Muscle layer of colon (tissue), 2 donors: ENCODE measurements around the gene CROCC2.

Source experiments
- H3K27ac ChIP-seq: one replicate; pipeline ENCODE4 v1.7.0; 2013; ENCODE audit warnings: low read depth, mild to moderate bottlenecking, low read length, moderate library complexity
- H3K27me3 ChIP-seq, 2 donors: one replicate each; pipeline ENCODE4 v1.7.0; 2013; ENCODE audit warnings: low read length in 2 of 2, mild to moderate bottlenecking in 2 of 2; ENCODE audit not compliant: insufficient read depth in 2 of 2, control insufficient read depth in 1 of 2
- H3K36me3 ChIP-seq: one replicate; pipeline ENCODE4 v1.7.0; 2013; ENCODE audit warnings: mild to moderate bottlenecking, low read length; ENCODE audit not compliant: insufficient read depth
- H3K4me1 ChIP-seq: one replicate; pipeline ENCODE4 v1.7.0; 2013; ENCODE audit warnings: mild to moderate bottlenecking, low read length; ENCODE audit not compliant: insufficient read depth
- H3K4me3 ChIP-seq, 2 donors: one replicate each; pipeline ENCODE4 v1.7.0; 2013; ENCODE audit warnings: low read length in 2 of 2, low read depth in 1 of 2, mild to moderate bottlenecking in 1 of 2, moderate library complexity in 1 of 2
- H3K9ac ChIP-seq: one replicate; pipeline ENCODE4 v1.7.0; 2013; ENCODE audit warnings: low read length
- H3K9me3 ChIP-seq: one replicate; pipeline ENCODE4 v1.7.0; 2013; ENCODE audit warnings: mild to moderate bottlenecking, low read length
- donor health status: abdominal sarcoma.
- donor health status: Adenocarcinoma of cecum.

CROCC2 gene

DNA sequence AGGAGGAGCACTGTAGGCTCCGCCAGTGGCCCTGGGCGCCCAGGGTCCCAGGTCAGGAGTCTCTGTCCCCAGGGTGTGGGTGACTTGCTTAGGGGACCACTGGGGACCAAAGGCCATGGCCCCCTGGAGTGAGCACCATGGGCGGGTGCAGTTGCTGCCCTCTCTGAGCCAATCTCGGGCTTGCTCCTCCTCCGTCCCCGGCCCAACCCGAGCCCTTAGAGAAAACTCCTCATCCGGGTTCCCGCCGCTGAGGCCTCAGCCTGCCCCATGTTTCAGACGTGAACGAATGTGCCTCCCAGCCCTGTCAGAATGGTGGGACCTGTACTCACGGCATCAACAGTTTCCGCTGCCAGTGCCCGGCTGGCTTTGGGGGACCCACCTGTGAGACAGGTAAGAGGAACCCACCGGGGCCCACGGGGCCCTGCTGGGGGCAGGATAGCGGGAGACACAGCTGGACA lies 130.9 kb downstream of the CROCC2 start:
- Histone ChIP-seq H3K4me3 (no peak overlapping the region), H3K9ac (no peak overlapping the region), H3K4me1 (no peaks in the 10 kb centered on the region), H3K27me3 (peaks cover 0 to 22% of the 10 kb centered on the region in 2 donors), H3K27ac (no peak overlapping the region), H3K36me3 (no peaks in the 10 kb centered on the region), H3K9me3 (no peaks in the 10 kb centered on the region)

DNA sequence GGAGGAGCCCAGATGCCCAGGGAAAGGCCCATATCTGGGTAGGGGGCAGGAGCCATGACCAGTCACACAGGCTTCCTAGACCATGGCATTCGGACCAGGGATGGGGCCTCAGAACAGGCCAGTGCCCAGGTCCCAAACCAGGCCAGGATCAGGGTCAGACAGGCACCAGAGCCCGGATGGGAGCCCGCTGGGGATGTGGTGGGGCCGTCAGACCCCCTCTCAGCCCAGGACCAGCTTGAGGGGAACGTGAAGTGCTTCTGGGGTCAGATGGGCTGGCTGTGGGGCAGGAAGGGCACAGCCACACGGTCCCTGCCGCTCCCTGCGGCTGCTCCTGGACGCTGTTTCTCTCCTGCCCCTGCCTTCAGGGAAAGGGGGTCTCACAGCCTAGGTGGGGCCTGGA lies 131.4 kb downstream of the CROCC2 start:
- Histone ChIP-seq H3K4me3 (no peak overlapping the region), H3K27ac (no peak overlapping the region), H3K36me3 (no peaks in the 10 kb centered on the region), H3K9ac (no peak overlapping the region), H3K9me3 (no peaks in the 10 kb centered on the region), H3K4me1 (no peaks in the 10 kb centered on the region), H3K27me3 (peaks cover 0 to 22% of the 10 kb centered on the region in 2 donors)

DNA sequence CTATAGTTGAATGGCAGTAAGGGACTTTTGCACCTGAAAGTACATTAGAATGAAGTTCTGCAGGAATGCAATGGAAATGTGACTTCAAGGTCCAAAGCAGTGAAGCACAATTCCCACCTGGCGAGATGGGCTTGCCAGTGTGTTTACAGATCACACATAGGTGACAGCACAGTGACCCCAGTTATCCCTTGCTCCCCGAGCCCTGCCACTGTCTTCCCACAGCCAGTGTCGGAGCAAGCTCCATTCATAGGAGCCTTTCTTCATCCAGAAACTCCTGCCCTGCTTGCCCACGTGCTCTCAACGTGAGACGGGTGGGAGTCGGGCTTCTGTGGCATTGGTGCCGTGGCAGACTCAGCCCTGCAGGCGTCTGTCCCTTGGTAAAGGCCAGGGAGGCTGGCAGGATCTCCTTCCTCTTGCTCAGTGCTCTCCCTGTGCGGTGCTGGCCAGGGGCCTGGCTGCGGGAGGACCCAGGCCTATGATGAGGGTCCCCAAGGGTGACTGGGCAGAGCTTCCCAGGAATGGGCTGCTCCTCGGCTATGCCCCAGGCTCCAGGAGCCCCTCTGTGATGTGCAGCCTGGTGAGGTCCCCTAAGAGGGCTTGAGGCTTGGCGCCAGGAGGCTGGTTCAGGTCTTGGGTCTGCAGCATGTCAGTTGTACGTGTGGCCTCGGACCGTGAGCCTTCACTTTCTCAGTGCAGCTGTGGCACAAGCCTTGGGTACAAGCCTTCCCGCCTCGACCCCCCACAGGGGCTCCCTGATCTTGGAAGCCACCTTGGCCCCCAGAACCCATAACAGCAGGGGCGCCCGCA lies 132.4 kb downstream of the CROCC2 start:
- H3K9ac ChIP-seq, result no peak overlapping the region
- H3K4me3 ChIP-seq, result no peak overlapping the region
- H3K27ac ChIP-seq, result no peak overlapping the region
- H3K9me3 ChIP-seq, result no peaks in the 10 kb centered on the region
- H3K27me3 ChIP-seq, result peaks cover 0 to 22% of the 10 kb centered on the region in 2 donors
- no peaks in the 10 kb centered on the region for H3K4me1 ChIP-seq
- H3K36me3 ChIP-seq, result no peaks in the 10 kb centered on the region

DNA sequence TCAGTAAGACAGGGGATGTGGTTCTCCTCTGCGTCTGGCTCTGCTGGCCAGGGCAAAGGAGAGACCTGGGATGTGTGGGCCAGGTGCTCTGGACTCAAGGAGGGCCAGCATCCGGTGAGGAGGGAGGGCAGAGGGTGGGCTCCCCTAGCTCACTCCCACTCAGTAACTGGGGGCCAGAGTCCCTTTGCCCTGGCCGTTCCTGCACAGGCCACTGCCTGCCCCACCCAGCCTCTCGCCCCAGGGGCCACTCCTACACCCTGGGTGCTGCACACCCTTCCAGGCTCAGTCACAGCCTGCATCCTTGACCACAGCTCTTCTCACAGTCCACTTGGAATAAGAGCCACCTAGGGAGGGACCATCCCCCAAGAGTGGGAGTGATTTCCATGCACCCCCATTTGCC lies 133.3 kb downstream of the CROCC2 start:
- no peak overlapping the region for H3K9ac ChIP-seq
- H3K36me3 ChIP-seq, result no peaks in the 10 kb centered on the region
- no peak overlapping the region for H3K27ac ChIP-seq
- no peak overlapping the region for H3K4me3 ChIP-seq
- H3K9me3 ChIP-seq, result no peaks in the 10 kb centered on the region
- no peaks in the 10 kb centered on the region for H3K4me1 ChIP-seq
- H3K27me3 ChIP-seq, result peaks cover 0 to 22% of the 10 kb centered on the region in 2 donors

DNA sequence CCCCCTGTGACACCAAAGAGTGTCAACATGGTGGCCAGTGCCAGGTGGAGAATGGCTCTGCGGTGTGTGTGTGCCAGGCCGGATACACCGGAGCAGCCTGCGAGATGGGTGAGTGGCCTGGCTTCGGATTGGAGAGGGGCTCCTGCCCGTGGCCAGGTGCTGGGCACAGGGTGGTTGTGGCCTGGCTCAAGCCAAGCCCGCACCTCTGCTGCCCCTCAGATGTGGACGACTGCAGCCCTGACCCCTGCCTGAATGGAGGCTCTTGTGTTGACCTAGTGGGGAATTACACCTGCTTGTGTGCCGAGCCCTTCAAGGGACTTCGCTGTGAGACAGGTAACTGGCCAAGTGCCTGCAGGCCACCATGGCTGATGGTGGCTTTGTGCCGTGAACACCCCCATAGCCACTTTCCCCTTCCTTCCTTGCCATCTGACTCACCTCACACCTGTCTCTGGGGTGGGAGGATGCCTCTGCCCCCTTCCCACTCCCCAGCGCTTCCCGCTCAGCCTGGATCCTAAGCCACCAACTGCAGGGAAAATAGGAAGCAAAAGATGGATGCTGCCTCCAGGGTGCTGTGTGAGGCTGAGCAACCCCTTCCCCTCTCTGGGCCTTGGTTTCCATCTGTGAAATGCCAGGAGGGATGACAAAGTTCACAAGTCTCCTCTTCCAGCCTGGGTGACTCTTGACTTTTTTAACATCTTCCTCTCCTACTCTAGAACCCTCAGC lies 134.1 kb downstream of the CROCC2 start:
- no peaks in the 10 kb centered on the region for H3K9me3 ChIP-seq
- H3K4me3 ChIP-seq, result no peak overlapping the region
- no peaks in the 10 kb centered on the region for H3K36me3 ChIP-seq
- H3K4me1 ChIP-seq, result no peaks in the 10 kb centered on the region
- no peak overlapping the region for H3K9ac ChIP-seq
- H3K27ac ChIP-seq, result no peak overlapping the region
- H3K27me3 ChIP-seq, result peaks cover 0 to 21% of the 10 kb centered on the region in 2 donors

DNA sequence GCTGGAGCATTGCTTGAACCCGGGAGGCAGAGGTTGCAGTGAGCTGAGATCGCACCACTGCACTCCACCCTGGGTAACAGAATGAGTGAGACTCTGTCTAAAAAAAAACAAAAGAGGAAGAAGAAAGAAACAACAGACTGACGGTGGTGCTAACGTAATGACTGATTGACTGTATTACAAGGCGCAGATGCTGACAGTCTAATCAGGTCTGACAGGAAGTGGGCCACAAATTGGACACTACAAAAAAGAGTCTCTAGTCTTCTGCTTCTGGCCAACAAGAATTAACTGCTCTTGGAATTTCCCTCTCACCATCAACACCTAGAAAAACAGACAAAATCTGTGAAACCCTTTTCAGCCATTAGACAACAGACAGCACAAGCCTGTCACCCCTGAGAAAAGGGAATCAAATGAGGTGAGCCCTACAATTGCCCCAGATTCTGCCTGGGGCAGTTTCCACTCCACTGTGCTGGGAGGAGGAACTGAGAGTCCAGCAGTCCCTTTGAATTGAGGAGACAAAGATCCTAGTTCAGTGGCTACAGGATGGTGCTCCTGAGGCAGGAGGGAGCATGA lies 135.5 kb downstream of the CROCC2 start:
- no peaks in the 10 kb centered on the region for H3K4me1 ChIP-seq
- peaks cover 0 to 12% of the 10 kb centered on the region in 2 donors for H3K27me3 ChIP-seq
- H3K36me3 ChIP-seq, result no peaks in the 10 kb centered on the region
- H3K27ac ChIP-seq, result no peak overlapping the region
- H3K4me3 ChIP-seq, result no peak overlapping the region
- no peak overlapping the region for H3K9ac ChIP-seq
- H3K9me3 ChIP-seq, result no peaks in the 10 kb centered on the region
